Thoracic aorta (tissue), 2 donors: ENCODE measurements around the gene ASB5. TPM values are rescaled to one million over a fixed set of nuclear protein-coding genes. Genes with fewer than 3 reads are reported as not detected.
A peak's percentile ranks its signal among the peaks of the same experiment; 100 is the strongest.

Source experiments
- ATAC-seq: fragments of 150-250 bp; one replicate; pipeline ENCODE4 v1.8.0; 2017; ENCODE audit warnings: low read depth; ENCODE audit not compliant: insufficient number of reproducible peaks, low FRiP score
- DNase-seq: peaks from one replicate; pipeline ENCODE4 v3.0.0-alpha.2; 2020; ENCODE audit warnings: low spot score
- H3K27ac ChIP-seq, 2 donors: fragments of 200-600 bp; sonication (generic); 1 replicate in 1 of 2; 2 replicates in 1 of 2; pipeline ENCODE4 v1.5.1; 2016; ENCODE audit warnings: mild to moderate bottlenecking in 2 of 2, moderate library complexity in 2 of 2
- H3K27me3 ChIP-seq: fragments of 200-600 bp; sonication (generic); replicated peaks from 2 replicates; pipeline ENCODE4 v1.6.0; 2016; ENCODE audit warnings: mild to moderate bottlenecking; ENCODE audit not compliant: insufficient read depth
- H3K36me3 ChIP-seq: fragments of 200-600 bp; sonication (generic); one replicate; pipeline ENCODE4 v1.5.1; 2016
- H3K4me1 ChIP-seq, 2 donors: fragments of 200-600 bp; sonication (generic); 1 replicate in 1 of 2; 2 replicates in 1 of 2; pipeline versions ENCODE4 v1.5.1 to v1.6.0; 2016; ENCODE audit warnings: low read depth in 2 of 2, mild to moderate bottlenecking in 1 of 2; ENCODE audit not compliant: control insufficient read depth in 1 of 2
- H3K4me3 ChIP-seq: fragments of 200-600 bp; sonication (generic); 2 replicates; pipeline ENCODE4 v1.5.1; 2016; ENCODE audit warnings: mild to moderate bottlenecking
- H3K9me3 ChIP-seq: fragments of 200-600 bp; sonication (generic); 2 replicates; pipeline ENCODE4 v1.5.1; 2016
- CTCF ChIP-seq: fragments of 200-600 bp; sonication (generic); IDR thresholded peaks from one replicate; pipeline ENCODE4 v1.5.1; 2019; ENCODE audit warnings: antibody characterized with exemption
- total RNA-seq, 2 donors: library from RNA; depleted of rRNA; stranded (reverse); fragments of >200 nt; gene quantifications; one replicate each; pipeline versions ENCODE4 v1.1.0 to v1.2.3, GENCODE V29; 2016

The ASB5 gene
- total RNA-seq, 2 donors from 2014 or later: not detected

GRCh38 chr4:176189891-176190795 lies 78.9 kb downstream of the ASB5 start:
- Histone ChIP-seq H3K27me3 (no peaks in the 10 kb centered on the region), H3K4me3 (no peak overlapping the region), H3K4me1 (peaks cover 11 to 33% of the 10 kb centered on the region in 2 donors), H3K27ac (no peak overlapping the region), H3K36me3 (no peaks in the 10 kb centered on the region), H3K9me3 (no peaks in the 10 kb centered on the region)
- no peak for ATAC-seq
- no peak for DNase-seq
- no peak for TF ChIP-seq CTCF

- Histone ChIP-seq H3K4me3 (no peak overlapping the region), H3K27ac (no peak overlapping the region), H3K4me1 (peaks cover 11 to 33% of the 10 kb centered on the region in 2 donors), H3K9me3 (no peaks in the 10 kb centered on the region), H3K27me3 (no peaks in the 10 kb centered on the region), H3K36me3 (no peaks in the 10 kb centered on the region)
- ATAC-seq: no peak
- no peak for TF ChIP-seq CTCF
- DNase-seq: no peak
Observed at GRCh38 chr4:176188654-176189053, 80.4 kb downstream of the ASB5 start.

GRCh38 chr4:176187624-176188023 lies 81.4 kb downstream of the ASB5 start:
- DNase-seq: no peak
- no peak for TF ChIP-seq CTCF
- H3K4me1 ChIP-seq: peaks cover 11 to 33% of the 10 kb centered on the region in 2 donors

GRCh38 chr4:176186671-176187395 lies 82.2 kb downstream of the ASB5 start:
- DNase-seq (no peak), ATAC-seq (no peak)
- H3K9me3 ChIP-seq: no peaks in the 10 kb centered on the region
- H3K4me1 ChIP-seq: peaks cover 11 to 33% of the 10 kb centered on the region in 2 donors
- TF ChIP-seq CTCF: no peak
- H3K4me3 ChIP-seq: peak overlapping the region; percentile 28
- no peaks in the 10 kb centered on the region for H3K27me3 ChIP-seq
- peak overlapping the region; percentile 73 for H3K27ac ChIP-seq
- no peaks in the 10 kb centered on the region for H3K36me3 ChIP-seq

More at GRCh38 chr4:176187624-176188023, 81.4 kb downstream of the ASB5 start:
- peak overlapping the region; percentile 73 for H3K27ac ChIP-seq
- no peaks in the 10 kb centered on the region for H3K9me3 ChIP-seq
- no peaks in the 10 kb centered on the region for H3K36me3 ChIP-seq
- H3K4me3 ChIP-seq: peak overlapping the region; percentile 28
- ATAC-seq: no peak
- H3K27me3 ChIP-seq: no peaks in the 10 kb centered on the region

- ATAC-seq: no peak
- peak overlapping the region; percentile 61 to 73 for H3K27ac ChIP-seq
- no peak for TF ChIP-seq CTCF
Observed at GRCh38 chr4:176186067-176186466, 83.0 kb downstream of the ASB5 start.

More at GRCh38 chr4:176186067-176186466, 83.0 kb downstream of the ASB5 start:
- Histone ChIP-seq H3K27me3 (no peaks in the 10 kb centered on the region), H3K4me3 (no peak overlapping the region), H3K4me1 (peaks cover 11 to 33% of the 10 kb centered on the region in 2 donors), H3K36me3 (no peaks in the 10 kb centered on the region), H3K9me3 (no peaks in the 10 kb centered on the region)
- DNase-seq: no peak
